Measurements from ENCODE around the gene PCYT1A. TPM values are rescaled to one million over a fixed set of nuclear protein-coding genes. Genes with fewer than 3 reads are reported as not detected.

The PCYT1A gene
- total and polyA plus RNA-seq, 2 of the 13 experiments (the other 11 are each of a cell fraction or from before 2014, with no cell fraction given), result 26.4 to 45.3 TPM

DNA sequence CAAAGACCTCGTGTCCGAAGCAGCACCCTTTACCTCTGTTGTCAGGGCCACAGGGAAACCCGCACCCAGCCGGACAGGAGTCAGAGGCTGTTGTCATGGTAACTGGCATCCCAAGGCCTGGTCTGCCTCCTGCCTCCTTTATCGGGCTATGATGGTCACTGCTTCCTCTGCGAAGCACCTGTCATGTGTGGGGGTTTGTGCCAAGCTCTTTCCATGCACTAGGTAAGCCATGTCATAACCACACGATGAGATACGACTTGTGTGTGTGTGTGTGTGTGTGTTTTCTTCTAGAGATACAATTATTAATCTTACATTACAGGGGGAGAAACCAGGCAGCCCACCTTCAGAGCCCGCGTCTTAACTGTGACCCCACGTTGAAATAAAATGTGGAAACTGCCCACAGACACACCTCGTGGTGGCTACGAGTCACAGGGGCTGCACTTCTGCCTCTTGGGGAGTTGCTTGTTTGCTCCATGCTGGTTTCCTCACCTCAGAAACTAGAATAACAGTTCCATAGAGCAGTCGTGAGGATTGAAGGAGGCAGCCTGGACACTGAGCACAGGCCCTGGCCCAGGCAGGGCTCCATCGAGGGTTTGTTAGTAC, 94.3 kb downstream of the PCYT1A start:
- H3K9ac ChIP-seq (ENCODE audit: insufficient read depth, low read depth, low read length), result no peak overlapping the region
- H3K27ac ChIP-seq (ENCODE audit: extremely low read length, insufficient read depth, low read length), result no peak overlapping the region
- ChIA-PET POLR2A (no interaction called here), CTCF (ENCODE audit: low intra/inter-chr PET ratio, low total read pairs) (no interaction called here)
- H3K4me2 ChIP-seq (ENCODE audit: low read depth, low read length), result peak overlapping the region; percentile 56; the same call in 1 of the 2 replicates
- H3K9me3 ChIP-seq (ENCODE audit: low read length), result no peaks in the 10 kb centered on the region
- H3K79me2 ChIP-seq (ENCODE audit: insufficient read depth, low read length), result no peaks in the 10 kb centered on the region
- no TSS peak for BruUV-seq (replicated peaks)
- H4K20me1 ChIP-seq (ENCODE audit: insufficient read depth, low read length), result no peaks in the 10 kb centered on the region
- no peak overlapping the region for H3K4me3 ChIP-seq (replicated peaks in 1 of 3; ENCODE audit: insufficient read depth in 1 of 3, low read depth in 2 of 3, low read length in 3 of 3)
- 30% methylated on average over 12 of the region's 15 CpGs for WGBS (ENCODE audit: low lambda C conversion rate)
- no peak overlapping the region for H2AFZ ChIP-seq (ENCODE audit: low read length)
- H3K4me1 ChIP-seq (ENCODE audit: insufficient read depth, low read length), result peaks cover 64% of the 10 kb centered on the region
- intact Hi-C loops (cut with micrococcal nuclease; ENCODE audit: unreplicated experiment), result no loop called here
- FAIRE-seq, result no peak
- TF ChIP-seq ZNF720 (CRISPR knock-in tag; IDR thresholded peaks at IDR 0.05) (no peak), SRF (IDR thresholded peaks at IDR 0.05; ENCODE audit: low read depth, low read length) (no peak), SIX1 (CRISPR knock-in tag; IDR thresholded peaks at IDR 0.05; ENCODE audit: borderline replicate concordance) (no peak), RFX3 (CRISPR knock-in tag; IDR thresholded peaks at IDR 0.05) (peak; percentile 66; the same call in 1 of the 2 replicates), HMG20A (CRISPR knock-in tag; IDR thresholded peaks at IDR 0.05; ENCODE audit: borderline replicate concordance) (no peak), KDM6A (CRISPR knock-in tag; IDR thresholded peaks at IDR 0.05; ENCODE audit: low read depth) (no peak), REXO4 (CRISPR knock-in tag; IDR thresholded peaks at IDR 0.05; ENCODE audit: borderline replicate concordance) (no peak), KLF13 (CRISPR knock-in tag; IDR thresholded peaks at IDR 0.05) (no peak), RFX1 (IDR thresholded peaks at IDR 0.05) (peak; percentile 79), NR3C1 (CRISPR knock-in tag; IDR thresholded peaks at IDR 0.05) (no peak), ZSCAN30 (CRISPR knock-in tag; IDR thresholded peaks at IDR 0.05) (no peak), ZSCAN29 (CRISPR knock-in tag; conservative IDR thresholded peaks at IDR 0.05) (no peak), ZNF17 (CRISPR knock-in tag; IDR thresholded peaks at IDR 0.05) (no peak), NBN (conservative IDR thresholded peaks at IDR 0.05) (no peak), ZNF205 (CRISPR knock-in tag; IDR thresholded peaks at IDR 0.05) (no peak), SYNCRIP (IDR thresholded peaks at IDR 0.05; ENCODE audit: insufficient read depth, low read depth, low read length) (no peak), HDAC2 (CRISPR knock-in tag; IDR thresholded peaks at IDR 0.05) (no peak), YEATS2 (CRISPR knock-in tag; IDR thresholded peaks at IDR 0.05; ENCODE audit: borderline replicate concordance) (no peak), EHMT2 (IDR thresholded peaks at IDR 0.05; ENCODE audit: borderline replicate concordance, low read depth, low read length) (no peak), SPEN (CRISPR knock-in tag; IDR thresholded peaks at IDR 0.05; ENCODE audit: low read depth) (no peak), JDP2 (CRISPR knock-in tag; IDR thresholded peaks at IDR 0.05; ENCODE audit: borderline replicate concordance) (no peak)
- TF ChIP-seq, protein P1, sequence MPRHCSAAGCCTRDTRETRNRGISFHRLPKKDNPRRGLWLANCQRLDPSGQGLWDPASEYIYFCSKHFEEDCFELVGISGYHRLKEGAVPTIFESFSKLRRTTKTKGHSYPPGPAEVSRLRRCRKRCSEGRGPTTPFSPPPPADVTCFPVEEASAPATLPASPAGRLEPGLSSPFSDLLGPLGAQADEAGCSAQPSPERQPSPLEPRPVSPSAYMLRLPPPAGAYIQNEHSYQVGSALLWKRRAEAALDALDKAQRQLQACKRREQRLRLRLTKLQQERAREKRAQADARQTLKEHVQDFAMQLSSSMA (CRISPR knock-in tag; IDR thresholded peaks at IDR 0.05), result no peak
- TF ChIP-seq, protein P2, sequence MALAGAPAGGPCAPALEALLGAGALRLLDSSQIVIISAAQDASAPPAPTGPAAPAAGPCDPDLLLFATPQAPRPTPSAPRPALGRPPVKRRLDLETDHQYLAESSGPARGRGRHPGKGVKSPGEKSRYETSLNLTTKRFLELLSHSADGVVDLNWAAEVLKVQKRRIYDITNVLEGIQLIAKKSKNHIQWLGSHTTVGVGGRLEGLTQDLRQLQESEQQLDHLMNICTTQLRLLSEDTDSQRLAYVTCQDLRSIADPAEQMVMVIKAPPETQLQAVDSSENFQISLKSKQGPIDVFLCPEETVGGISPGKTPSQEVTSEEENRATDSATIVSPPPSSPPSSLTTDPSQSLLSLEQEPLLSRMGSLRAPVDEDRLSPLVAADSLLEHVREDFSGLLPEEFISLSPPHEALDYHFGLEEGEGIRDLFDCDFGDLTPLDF (CRISPR knock-in tag; IDR thresholded peaks at IDR 0.05), result no peak
- TF ChIP-seq, protein P3, sequence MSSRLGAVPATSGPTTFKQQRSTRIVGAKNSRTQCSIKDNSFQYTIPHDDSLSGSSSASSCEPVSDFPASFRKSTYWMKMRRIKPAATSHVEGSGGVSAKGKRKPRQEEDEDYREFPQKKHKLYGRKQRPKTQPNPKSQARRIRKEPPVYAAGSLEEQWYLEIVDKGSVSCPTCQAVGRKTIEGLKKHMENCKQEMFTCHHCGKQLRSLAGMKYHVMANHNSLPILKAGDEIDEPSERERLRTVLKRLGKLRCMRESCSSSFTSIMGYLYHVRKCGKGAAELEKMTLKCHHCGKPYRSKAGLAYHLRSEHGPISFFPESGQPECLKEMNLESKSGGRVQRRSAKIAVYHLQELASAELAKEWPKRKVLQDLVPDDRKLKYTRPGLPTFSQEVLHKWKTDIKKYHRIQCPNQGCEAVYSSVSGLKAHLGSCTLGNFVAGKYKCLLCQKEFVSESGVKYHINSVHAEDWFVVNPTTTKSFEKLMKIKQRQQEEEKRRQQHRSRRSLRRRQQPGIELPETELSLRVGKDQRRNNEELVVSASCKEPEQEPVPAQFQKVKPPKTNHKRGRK (CRISPR knock-in tag; IDR thresholded peaks at IDR 0.05), result 0 out of 2 replicates have a peak, but pooled peaks have one; percentile 1
- H3K36me3 ChIP-seq (replicated peaks in 1 of 2; ENCODE audit: control insufficient read depth in 1 of 2, insufficient read depth in 2 of 2, low read length in 2 of 2), result no peaks in the 10 kb centered on the region
- ATAC-seq, result no peak
- H3K27me3 ChIP-seq (ENCODE audit: control insufficient read depth in 1 of 2, insufficient read depth in 2 of 2, low read length in 2 of 2), result peaks cover 3 to 49% of the 10 kb centered on the region in 2 experiments; a peak in 4 of 5 replicates
- in situ Hi-C loops (cut with HindIII; ENCODE audit: extremely low pct_ligation_motif_present, low pct_unique_long_range_greater_than_20kb), result loop anchor here (5.0 kb wide), 1 partner anchor 171 kb away; no protein-coding TSS in a partner anchor
- no peak for DNase-seq (ENCODE audit: low spot score)
